GM12891 (cell line): ENCODE measurements around the gene CDH4.

Experiments used
- DNase-seq: peaks from one replicate; pipeline ENCODE4 v3.0.0; 2011; ENCODE audit warnings: low spot score; ENCODE audit not compliant: insufficient read length
- FAIRE-seq: peaks from 2 replicates; lab custom pipeline; 2011; peaks lifted over from hg19 to GRCh38; lab: Jason Lieb, UNC
- PAX5 ChIP-seq: IDR thresholded peaks from 2 replicates; pipeline ENCODE4 v1.6.1; 2011; ENCODE audit warnings: low read length, moderate library complexity, mild to moderate bottlenecking; ENCODE audit not compliant: insufficient read depth, severe bottlenecking
- POLR2A ChIP-seq: IDR thresholded peaks from 2 replicates; pipeline ENCODE4 v1.6.1; 2011; ENCODE audit warnings: low read depth, low read length, control low read depth
- POLR2AphosphoS5 ChIP-seq: IDR thresholded peaks from 2 replicates; pipeline ENCODE4 v1.6.1; 2011; ENCODE audit warnings: low read depth, low read length, control low read depth
- POU2F2 ChIP-seq: IDR thresholded peaks from 2 replicates; pipeline ENCODE4 v1.6.1; 2011; ENCODE audit warnings: low read depth, mild to moderate bottlenecking, control low read depth, low read length, moderate library complexity
- SPI1 ChIP-seq: IDR thresholded peaks from 2 replicates; pipeline ENCODE4 v1.6.1; 2011; ENCODE audit warnings: low read depth, low read length, control low read depth
- TAF1 ChIP-seq: IDR thresholded peaks from 2 replicates; pipeline ENCODE4 v1.6.1; 2011; ENCODE audit warnings: low read depth, low read length, control low read depth

Gene CDH4

GRCh38 chr20:61544910-61545889 lies 293.1 kb downstream of the CDH4 start:
- no peak for TF ChIP-seq POLR2AphosphoS5
- no peak for TF ChIP-seq PAX5
- no peak for TF ChIP-seq POLR2A
- TF ChIP-seq TAF1, result no peak
- no peak for TF ChIP-seq POU2F2
- TF ChIP-seq SPI1, result no peak
- no peak for FAIRE-seq
- no peak for DNase-seq

- no peak for TF ChIP-seq POU2F2
- no peak for TF ChIP-seq TAF1
- no peak for TF ChIP-seq POLR2AphosphoS5
- TF ChIP-seq SPI1, result no peak
- TF ChIP-seq POLR2A, result no peak
- no peak for TF ChIP-seq PAX5
- FAIRE-seq (no peak), DNase-seq (no peak)
These were observed 294.6 kb downstream of the CDH4 start for GRCh38 chr20:61546641-61547040.

- no peak for TF ChIP-seq PAX5
- no peak for TF ChIP-seq POLR2A
- TF ChIP-seq POLR2AphosphoS5, result no peak
- TF ChIP-seq POU2F2, result no peak
- no peak for TF ChIP-seq TAF1
- no peak for TF ChIP-seq SPI1
- DNase-seq (no peak), FAIRE-seq (no peak)
These were observed 296.0 kb downstream of the CDH4 start for GRCh38 chr20:61548069-61548468.

GRCh38 chr20:61549865-61550264 lies 297.8 kb downstream of the CDH4 start:
- no peak for TF ChIP-seq SPI1
- TF ChIP-seq POLR2AphosphoS5, result no peak
- no peak for TF ChIP-seq TAF1
- no peak for TF ChIP-seq POLR2A
- TF ChIP-seq PAX5, result no peak
- TF ChIP-seq POU2F2, result no peak
- FAIRE-seq, result no peak
- DNase-seq, result no peak

GRCh38 chr20:61551401-61551800 lies 299.3 kb downstream of the CDH4 start:
- FAIRE-seq, result no peak

GRCh38 chr20:61554617-61555016 lies 302.6 kb downstream of the CDH4 start:
- no peak for DNase-seq
- TF ChIP-seq POU2F2, result no peak
- no peak for TF ChIP-seq POLR2AphosphoS5
- TF ChIP-seq PAX5, result no peak
- TF ChIP-seq SPI1, result no peak
- no peak for TF ChIP-seq TAF1
- no peak for TF ChIP-seq POLR2A
- FAIRE-seq, result peak; percentile 13

More at GRCh38 chr20:61551401-61551800, 299.3 kb downstream of the CDH4 start:
- no peak for DNase-seq
- TF ChIP-seq TAF1 (no peak), POLR2A (no peak), POLR2AphosphoS5 (no peak), PAX5 (no peak), POU2F2 (no peak), SPI1 (no peak)

GRCh38 chr20:61555566-61555965 lies 303.5 kb downstream of the CDH4 start:
- no peak for DNase-seq
- no peak for FAIRE-seq
- TF ChIP-seq POU2F2 (no peak), SPI1 (no peak)

- no peak for DNase-seq
- no peak for TF ChIP-seq SPI1
- no peak for FAIRE-seq
These were observed 304.1 kb downstream of the CDH4 start for GRCh38 chr20:61556111-61556510.

- no peak for TF ChIP-seq TAF1
- no peak for TF ChIP-seq SPI1
- TF ChIP-seq PAX5, result no peak
- TF ChIP-seq POU2F2, result no peak
- TF ChIP-seq POLR2A, result no peak
- no peak for TF ChIP-seq POLR2AphosphoS5
- no peak for FAIRE-seq
- DNase-seq, result no peak
These were observed 304.6 kb downstream of the CDH4 start for GRCh38 chr20:61556673-61557072.
